Lower leg skin (tissue), 3 donors: Measurements from ENCODE around the gene TRIM28.

Experiments used
- CTCF ChIP-seq, 3 donors: fragments of 450-650 bp; IDR thresholded peaks; one replicate each; pipeline ENCODE4 v1.5.1; 2016; ENCODE audit warnings: antibody characterized with exemption in 3 of 3, mild to moderate bottlenecking in 3 of 3, moderate library complexity in 2 of 3
- POLR2A ChIP-seq, 2 donors: fragments of 450-650 bp; IDR thresholded peaks; one replicate each; pipeline ENCODE4 v1.6.1; 2016 to 2017; ENCODE audit warnings: antibody characterized with exemption in 2 of 2, mild to moderate bottlenecking in 1 of 2, moderate library complexity in 1 of 2

DNA sequence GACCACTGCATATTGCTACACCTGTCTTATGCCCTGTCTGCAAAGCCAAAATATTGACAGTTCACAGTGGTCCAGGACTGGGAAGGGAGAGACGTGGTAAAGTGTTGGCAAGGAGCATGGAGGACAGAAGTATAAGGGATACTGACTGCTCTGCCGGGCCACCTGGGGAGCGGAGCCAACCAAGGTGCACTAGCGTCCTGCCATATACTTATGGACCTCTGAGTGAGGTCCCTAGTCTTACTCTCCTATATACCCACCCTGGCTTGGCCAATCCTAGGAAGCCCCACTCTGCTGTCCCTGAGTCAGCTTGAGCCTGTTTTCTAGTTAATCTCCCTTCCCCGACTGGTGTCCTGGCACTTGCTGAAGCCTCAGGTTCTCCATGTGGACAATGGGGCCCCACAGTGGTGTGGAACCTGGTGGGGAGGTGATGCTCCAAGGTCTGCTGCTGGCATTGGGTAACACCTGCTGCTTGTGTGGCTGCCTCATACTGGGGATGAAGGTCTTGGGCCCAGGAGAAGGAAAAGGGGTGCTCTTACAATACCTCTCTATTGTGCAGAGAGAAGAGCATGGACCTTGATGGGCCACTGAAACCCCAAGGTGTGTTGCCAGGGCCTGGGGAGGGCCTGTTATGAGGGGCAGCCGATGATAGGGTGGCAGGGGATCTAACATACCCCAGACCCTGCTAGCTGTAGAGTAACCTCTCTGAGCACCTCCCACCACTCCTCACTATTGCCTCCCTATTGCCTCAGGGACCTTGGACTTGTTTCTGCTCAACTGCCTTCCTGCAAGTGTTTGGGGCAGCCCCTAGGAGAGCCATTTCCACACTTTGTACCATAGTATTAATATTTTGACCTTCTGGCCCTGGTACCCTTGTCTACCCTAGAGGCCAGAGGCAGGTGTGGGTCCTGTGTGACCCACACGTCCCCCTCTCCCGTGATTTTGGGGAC is 6.7 kb upstream of the TRIM28 start:
- TF ChIP-seq CTCF (IDR thresholded peaks at IDR 0.05) (no peak), POLR2A (IDR thresholded peaks at IDR 0.05) (no peak)
